ENCODE results near the gene WDR3.

DNA sequence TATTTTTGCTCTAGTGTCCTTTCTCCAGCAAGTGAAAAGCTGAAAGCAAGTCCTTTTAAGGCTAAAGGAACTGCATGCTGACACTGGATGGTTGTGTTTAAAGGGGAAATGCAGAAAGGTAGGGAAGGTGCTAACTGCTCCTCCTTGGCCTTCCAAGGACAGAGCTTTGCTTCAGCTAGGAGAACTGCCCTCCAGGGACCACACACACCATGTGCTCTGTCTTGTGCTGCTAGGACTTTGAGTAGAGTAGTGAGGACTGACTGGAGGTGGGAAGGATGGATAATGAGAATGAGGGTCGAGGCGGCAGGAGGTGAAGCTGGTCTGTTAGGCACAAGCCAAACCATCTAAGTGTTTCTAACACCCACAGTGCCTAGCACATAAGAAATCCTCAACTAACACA, 77.9 kb downstream of the WDR3 start:
- TF ChIP-seq POLR2A (IDR thresholded peaks at IDR 0.05) (no peak), EP300 (IDR thresholded peaks at IDR 0.05) (no peak)
- TF ChIP-seq, protein P1, sequence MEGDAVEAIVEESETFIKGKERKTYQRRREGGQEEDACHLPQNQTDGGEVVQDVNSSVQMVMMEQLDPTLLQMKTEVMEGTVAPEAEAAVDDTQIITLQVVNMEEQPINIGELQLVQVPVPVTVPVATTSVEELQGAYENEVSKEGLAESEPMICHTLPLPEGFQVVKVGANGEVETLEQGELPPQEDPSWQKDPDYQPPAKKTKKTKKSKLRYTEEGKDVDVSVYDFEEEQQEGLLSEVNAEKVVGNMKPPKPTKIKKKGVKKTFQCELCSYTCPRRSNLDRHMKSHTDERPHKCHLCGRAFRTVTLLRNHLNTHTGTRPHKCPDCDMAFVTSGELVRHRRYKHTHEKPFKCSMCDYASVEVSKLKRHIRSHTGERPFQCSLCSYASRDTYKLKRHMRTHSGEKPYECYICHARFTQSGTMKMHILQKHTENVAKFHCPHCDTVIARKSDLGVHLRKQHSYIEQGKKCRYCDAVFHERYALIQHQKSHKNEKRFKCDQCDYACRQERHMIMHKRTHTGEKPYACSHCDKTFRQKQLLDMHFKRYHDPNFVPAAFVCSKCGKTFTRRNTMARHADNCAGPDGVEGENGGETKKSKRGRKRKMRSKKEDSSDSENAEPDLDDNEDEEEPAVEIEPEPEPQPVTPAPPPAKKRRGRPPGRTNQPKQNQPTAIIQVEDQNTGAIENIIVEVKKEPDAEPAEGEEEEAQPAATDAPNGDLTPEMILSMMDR (IDR thresholded peaks at IDR 0.05): no peak
